RWPE2 (cell line): ENCODE measurements around the gene TMUB2.

Experiments
- ATAC-seq: fragments of 200-7000 bp; cut with Tn5 transposase; 3 replicates; pipeline ENCODE4 v1.9.1; 2021; ENCODE audit warnings: low read depth
- DNase-seq: peaks from one replicate; pipeline ENCODE4 v3.0.0-alpha.2; 2020; ENCODE audit warnings: low spot score
- H3K27ac ChIP-seq: fragments of 450-650 bp; 2 replicates; pipeline ENCODE4 v1.5.1; 2017; ENCODE audit warnings: mild to moderate bottlenecking; ENCODE audit not compliant: poor library complexity, severe bottlenecking
- H3K27me3 ChIP-seq: fragments of 250-450 bp; sonication (Bioruptor Pico); 2 replicates; pipeline ENCODE4 v1.5.1; 2021; ENCODE audit warnings: mild to moderate bottlenecking, moderate library complexity; ENCODE audit not compliant: insufficient read depth, poor library complexity, severe bottlenecking
- H3K36me3 ChIP-seq: fragments of 250-450 bp; sonication (Bioruptor Pico); 2 replicates; pipeline ENCODE4 v1.5.1; 2020; ENCODE audit warnings: low read depth, mild to moderate bottlenecking, moderate library complexity
- H3K4me1 ChIP-seq: fragments of 250-450 bp; sonication (Bioruptor Pico); 2 replicates; pipeline ENCODE4 v1.5.1; 2021; ENCODE audit warnings: mild to moderate bottlenecking, moderate library complexity; ENCODE audit not compliant: insufficient read depth, poor library complexity, severe bottlenecking
- H3K4me3 ChIP-seq: fragments of 250-450 bp; sonication (Bioruptor Pico); 2 replicates; pipeline ENCODE4 v1.5.1; 2021; ENCODE audit warnings: mild to moderate bottlenecking, moderate library complexity; ENCODE audit not compliant: severe bottlenecking
- H3K9me3 ChIP-seq: fragments of 250-450 bp; sonication (Bioruptor Pico); 2 replicates; pipeline ENCODE4 v1.5.1; 2021; ENCODE audit warnings: mild to moderate bottlenecking, moderate library complexity; ENCODE audit not compliant: severe bottlenecking
- TF ChIP-seq, protein P1 (sequence below): fragments of 450-650 bp; IDR thresholded peaks from one replicate; pipeline ENCODE4 v1.5.1; 2017; ENCODE audit warnings: mild to moderate bottlenecking, moderate library complexity; ENCODE audit not compliant: poor library complexity, severe bottlenecking

Gene TMUB2

DNA sequence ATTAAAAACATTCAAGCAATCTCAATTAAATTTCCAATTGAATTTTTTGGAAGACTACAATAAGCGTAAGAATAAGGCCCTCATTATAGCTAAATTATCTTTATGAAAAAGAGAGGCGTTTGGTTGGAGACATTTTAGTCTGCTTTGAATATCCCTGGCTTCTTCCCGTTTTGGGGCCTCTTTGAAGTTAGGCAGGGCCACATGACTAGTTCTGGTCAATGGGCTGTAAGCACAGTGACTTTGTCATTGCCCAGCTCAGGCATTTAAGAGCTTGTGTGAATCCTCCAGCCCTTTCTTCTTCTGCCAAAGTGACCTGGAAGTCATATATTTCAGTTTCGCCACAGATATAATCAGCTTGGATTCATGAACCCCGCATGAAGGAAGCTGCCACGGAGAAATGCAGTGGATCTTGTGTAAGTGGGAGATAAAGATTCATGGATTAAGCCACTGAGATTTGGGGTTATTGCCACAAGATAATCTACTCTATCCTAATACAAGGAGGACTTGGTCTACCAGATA is 54.4 kb downstream of the TMUB2 start:
- no peak for ATAC-seq

More for the DNA sequence above, 54.4 kb downstream of the TMUB2 start:
- no peaks in the 10 kb centered on the region for H3K27me3 ChIP-seq
- H3K36me3 ChIP-seq = no peaks in the 10 kb centered on the region
- no peak overlapping the region for H3K4me3 ChIP-seq
- H3K4me1 ChIP-seq = no peaks in the 10 kb centered on the region
- no peak for DNase-seq
- TF ChIP-seq, protein P1, sequence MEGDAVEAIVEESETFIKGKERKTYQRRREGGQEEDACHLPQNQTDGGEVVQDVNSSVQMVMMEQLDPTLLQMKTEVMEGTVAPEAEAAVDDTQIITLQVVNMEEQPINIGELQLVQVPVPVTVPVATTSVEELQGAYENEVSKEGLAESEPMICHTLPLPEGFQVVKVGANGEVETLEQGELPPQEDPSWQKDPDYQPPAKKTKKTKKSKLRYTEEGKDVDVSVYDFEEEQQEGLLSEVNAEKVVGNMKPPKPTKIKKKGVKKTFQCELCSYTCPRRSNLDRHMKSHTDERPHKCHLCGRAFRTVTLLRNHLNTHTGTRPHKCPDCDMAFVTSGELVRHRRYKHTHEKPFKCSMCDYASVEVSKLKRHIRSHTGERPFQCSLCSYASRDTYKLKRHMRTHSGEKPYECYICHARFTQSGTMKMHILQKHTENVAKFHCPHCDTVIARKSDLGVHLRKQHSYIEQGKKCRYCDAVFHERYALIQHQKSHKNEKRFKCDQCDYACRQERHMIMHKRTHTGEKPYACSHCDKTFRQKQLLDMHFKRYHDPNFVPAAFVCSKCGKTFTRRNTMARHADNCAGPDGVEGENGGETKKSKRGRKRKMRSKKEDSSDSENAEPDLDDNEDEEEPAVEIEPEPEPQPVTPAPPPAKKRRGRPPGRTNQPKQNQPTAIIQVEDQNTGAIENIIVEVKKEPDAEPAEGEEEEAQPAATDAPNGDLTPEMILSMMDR = no peak
- H3K27ac ChIP-seq = no peak overlapping the region
- no peaks in the 10 kb centered on the region for H3K9me3 ChIP-seq
